BJ (cell line): ENCODE measurements around the gene FHAD1. TPM values are rescaled to one million over a fixed set of nuclear protein-coding genes. Genes with fewer than 3 reads are reported as not detected.

Source experiments
- CTCF ChIA-PET: fragments of 350-600 bp; formaldehyde crosslinking; extraction: SDS; loops from one replicate; lab custom pipeline; 2021; ENCODE audit warnings: antibody characterized with exemption, inconsistent platforms; lab: Yijun Ruan, JAX
- POLR2A ChIA-PET: fragments of 300-600 bp; sonication (Branson Sonifier 250); formaldehyde crosslinking; extraction: SDS; loops from one replicate; lab custom pipeline; 2021; ENCODE audit warnings: antibody characterized with exemption; lab: Charles Lee
- DNase-seq: peaks from one replicate; pipeline ENCODE4 v3.0.0-alpha.2; 2011; ENCODE audit warnings: low read depth
- H3K27me3 ChIP-seq: 2 replicates; pipeline ENCODE4 v1.6.0; 2011; ENCODE audit warnings: low read length; ENCODE audit not compliant: control insufficient read depth, insufficient read depth
- H3K36me3 ChIP-seq: 2 replicates; pipeline ENCODE4 v1.5.1; 2011; ENCODE audit warnings: low read length; ENCODE audit not compliant: control insufficient read depth, insufficient read depth
- H3K4me3 ChIP-seq: 2 replicates; pipeline ENCODE4 v1.5.1; 2011; ENCODE audit warnings: low read depth, mild to moderate bottlenecking, control low read depth, low read length
- polyA plus RNA-seq: library from polyadenylated mRNA; depleted of rRNA; stranded (reverse); fragments of >200 nt; gene quantifications from 2 replicates; pipeline ENCODE4 v1.2.3, GENCODE V29; 2011
- TF ChIP-seq, protein P1 (sequence below): IDR thresholded peaks from 2 replicates; pipeline ENCODE4 v1.5.1; 2011; ENCODE audit warnings: low read depth, mild to moderate bottlenecking, control low read depth, inconsistent platforms, low read length, moderate library complexity; ENCODE audit not compliant: insufficient read depth

Gene FHAD1
- polyA plus RNA-seq, 1 experiment, result not detected

DNA sequence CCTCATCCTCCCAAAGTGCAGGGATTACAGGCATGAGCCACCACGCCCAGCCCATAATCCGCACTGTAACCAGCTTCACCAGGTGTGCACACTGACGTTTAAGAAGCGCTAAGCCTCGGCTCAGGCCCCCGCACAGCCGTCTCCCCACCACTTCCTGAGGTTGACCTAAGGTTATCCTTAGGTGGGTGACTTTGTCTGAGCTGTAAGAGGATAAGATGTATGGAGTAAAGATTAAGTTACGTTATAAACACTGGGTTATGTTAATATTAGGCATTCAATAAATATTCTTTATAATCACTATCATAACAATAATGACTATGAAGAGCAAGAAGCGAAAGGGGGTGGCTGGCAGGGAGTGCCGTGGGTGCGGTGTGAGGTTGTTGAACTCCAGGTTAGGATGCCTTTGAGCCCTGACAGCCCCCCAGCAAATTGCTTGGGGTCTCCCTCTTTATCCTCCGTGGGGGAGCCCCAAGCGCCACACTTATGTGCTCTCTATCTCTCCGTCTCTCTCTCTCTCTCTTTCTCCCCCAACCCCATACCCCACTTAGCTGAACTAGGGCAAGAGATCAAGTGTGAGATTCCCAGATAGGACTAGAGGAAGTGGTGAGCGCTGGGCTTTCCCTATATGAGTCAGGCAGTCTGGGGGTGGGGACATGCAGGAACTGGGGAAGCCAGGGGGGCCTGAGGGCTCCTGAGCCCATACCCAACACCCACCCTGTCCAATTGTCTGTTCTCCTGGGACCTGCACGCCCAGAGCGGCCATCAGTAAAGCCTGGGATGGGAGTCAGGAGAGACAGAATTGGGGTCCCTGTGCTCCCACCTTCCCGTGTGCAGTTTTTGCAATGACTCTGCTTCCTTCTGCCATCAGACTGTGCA lies 170.3 kb downstream of the FHAD1 start:
- POLR2A ChIA-PET, result interaction anchor here (0.7 kb wide), 1 partner anchor 22 kb away, joined by 4 read pairs; no protein-coding TSS in a partner anchor
- no peak for DNase-seq

DNA sequence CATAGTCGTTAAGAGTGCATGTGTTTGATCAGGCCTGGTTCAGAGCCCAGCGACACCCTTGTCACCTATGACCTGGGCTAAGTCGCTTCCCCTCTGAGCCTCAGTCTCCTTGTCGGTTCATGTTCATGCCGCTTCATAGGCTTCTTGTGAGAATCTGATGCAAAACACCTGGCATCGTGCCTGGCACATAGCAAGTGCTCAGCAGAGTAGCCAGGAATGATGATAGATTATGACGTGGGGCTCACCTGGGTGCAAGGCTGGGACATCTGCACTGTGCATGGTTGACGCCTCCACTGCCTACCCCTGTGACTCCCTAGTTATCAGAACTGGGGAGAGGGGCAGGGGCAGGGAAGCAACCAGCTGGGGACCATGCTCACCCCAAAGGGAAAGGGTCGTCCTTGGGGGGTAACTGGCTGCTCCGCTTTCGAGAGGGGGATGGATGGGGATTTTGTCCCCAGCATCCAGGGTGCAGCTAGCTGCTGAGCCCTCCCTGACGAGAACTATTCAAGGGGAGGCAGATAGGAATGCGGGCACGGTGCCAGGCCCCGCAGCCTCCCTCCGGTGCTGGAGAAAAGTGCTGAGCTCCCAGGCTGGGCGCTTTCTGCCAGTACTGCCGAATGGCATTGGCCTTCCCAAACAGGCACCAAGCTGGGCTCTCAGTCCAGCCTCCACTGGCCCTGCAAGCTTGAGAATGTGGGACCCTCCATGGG lies 171.9 kb downstream of the FHAD1 start:
- no peaks in the 10 kb centered on the region for H3K27me3 ChIP-seq
- ChIA-PET CTCF (interaction anchor here (1.7 to 4.9 kb wide), 3 partner anchors 12 to 96 kb away, joined by 5 to 36 read pairs (median 8); no protein-coding TSS in a partner anchor), POLR2A (no interaction called here)
- H3K36me3 ChIP-seq, result no peaks in the 10 kb centered on the region; the same call in 1 of the 2 replicates
- H3K4me3 ChIP-seq, result no peak overlapping the region
- no peak for DNase-seq
- TF ChIP-seq, protein P1, sequence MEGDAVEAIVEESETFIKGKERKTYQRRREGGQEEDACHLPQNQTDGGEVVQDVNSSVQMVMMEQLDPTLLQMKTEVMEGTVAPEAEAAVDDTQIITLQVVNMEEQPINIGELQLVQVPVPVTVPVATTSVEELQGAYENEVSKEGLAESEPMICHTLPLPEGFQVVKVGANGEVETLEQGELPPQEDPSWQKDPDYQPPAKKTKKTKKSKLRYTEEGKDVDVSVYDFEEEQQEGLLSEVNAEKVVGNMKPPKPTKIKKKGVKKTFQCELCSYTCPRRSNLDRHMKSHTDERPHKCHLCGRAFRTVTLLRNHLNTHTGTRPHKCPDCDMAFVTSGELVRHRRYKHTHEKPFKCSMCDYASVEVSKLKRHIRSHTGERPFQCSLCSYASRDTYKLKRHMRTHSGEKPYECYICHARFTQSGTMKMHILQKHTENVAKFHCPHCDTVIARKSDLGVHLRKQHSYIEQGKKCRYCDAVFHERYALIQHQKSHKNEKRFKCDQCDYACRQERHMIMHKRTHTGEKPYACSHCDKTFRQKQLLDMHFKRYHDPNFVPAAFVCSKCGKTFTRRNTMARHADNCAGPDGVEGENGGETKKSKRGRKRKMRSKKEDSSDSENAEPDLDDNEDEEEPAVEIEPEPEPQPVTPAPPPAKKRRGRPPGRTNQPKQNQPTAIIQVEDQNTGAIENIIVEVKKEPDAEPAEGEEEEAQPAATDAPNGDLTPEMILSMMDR, result no peak

More for the DNA sequence above, 170.3 kb downstream of the FHAD1 start:
- no peak overlapping the region for H3K4me3 ChIP-seq
- no peaks in the 10 kb centered on the region; the same call in none of the 2 replicates for H3K36me3 ChIP-seq
- CTCF ChIA-PET, result interaction anchor here (1.2 to 1.7 kb wide), 4 partner anchors 13 to 94 kb away, joined by 3 to 7 read pairs (median 4); no protein-coding TSS in a partner anchor
- TF ChIP-seq, protein P1, result no peak
- H3K27me3 ChIP-seq, result no peaks in the 10 kb centered on the region

DNA sequence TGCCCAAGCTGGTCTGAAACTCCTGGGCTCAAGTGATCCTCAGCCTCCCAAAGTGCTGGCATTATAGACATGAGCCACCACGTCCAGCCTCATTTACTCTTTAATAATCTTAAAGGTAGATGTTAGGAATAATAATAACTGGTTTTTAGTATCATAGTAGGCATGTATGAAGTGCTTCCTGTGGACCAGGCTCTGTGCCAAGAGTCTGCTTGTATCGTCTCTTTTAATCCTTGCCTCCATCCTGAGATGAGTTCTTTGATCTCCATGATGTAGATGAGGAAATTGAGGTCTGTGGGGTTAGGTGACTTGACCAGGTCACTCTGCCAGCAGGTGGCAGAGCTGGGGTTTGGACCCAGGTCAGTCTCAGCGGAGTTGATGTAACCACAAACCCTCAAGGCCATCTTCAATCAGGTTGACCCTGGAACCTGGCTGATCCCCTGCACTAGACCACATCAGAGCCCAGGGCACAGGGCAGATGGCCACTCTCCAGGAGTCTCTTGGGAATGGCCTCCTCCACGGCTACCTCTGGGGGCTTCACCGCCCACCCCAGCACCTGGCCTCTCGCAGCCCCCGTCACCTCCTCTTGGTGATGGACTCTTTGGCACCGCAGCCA lies 173.9 kb downstream of the FHAD1 start:
- Histone ChIP-seq H3K36me3 (peaks cover 1% of the 10 kb centered on the region; the same call in 1 of the 2 replicates), H3K27me3 (no peaks in the 10 kb centered on the region), H3K4me3 (no peak overlapping the region)
- CTCF ChIA-PET, result interaction anchor here (0.6 to 4.9 kb wide), 3 partner anchors 10 to 520 kb away, joined by 3 to 36 read pairs (median 3); no protein-coding TSS in a partner anchor
- DNase-seq, result no peak
- TF ChIP-seq, protein P1, result no peak
- POLR2A ChIA-PET, result no interaction called here

DNA sequence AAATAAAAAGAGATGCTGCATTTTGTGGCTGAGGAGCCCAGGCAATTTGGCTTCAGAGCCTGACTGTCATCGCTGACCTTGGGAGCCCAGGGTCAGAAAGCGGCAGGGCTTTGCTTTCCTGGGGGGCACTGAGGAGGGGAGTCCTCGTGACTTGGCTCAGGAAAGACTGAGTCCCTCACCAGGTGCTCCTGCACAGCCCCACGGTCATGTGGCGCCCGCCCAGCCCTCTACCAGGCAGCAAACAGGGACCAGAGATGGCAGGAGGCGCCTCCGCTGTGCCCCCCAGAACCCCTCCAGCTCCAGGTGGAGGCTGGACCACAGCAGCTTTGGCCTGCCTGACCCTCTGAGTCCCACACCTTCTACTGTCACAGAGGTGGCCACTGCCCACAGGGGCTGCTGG lies 175.8 kb downstream of the FHAD1 start:
- CTCF ChIA-PET, result interaction anchor here (4.9 kb wide), 1 partner anchor 9 kb away, joined by 36 read pairs; no protein-coding TSS in a partner anchor
- peaks cover 5% of the 10 kb centered on the region for H3K36me3 ChIP-seq

More for the DNA sequence above, 175.8 kb downstream of the FHAD1 start:
- Histone ChIP-seq H3K4me3 (no peak overlapping the region), H3K27me3 (no peaks in the 10 kb centered on the region)
- POLR2A ChIA-PET, result no interaction called here
- TF ChIP-seq, protein P1, result no peak
- no peak for DNase-seq
